Calu3 (cell line): ENCODE results near the gene ARMC2. TPM values are rescaled to one million over a fixed set of nuclear protein-coding genes. Genes with fewer than 3 reads are reported as not detected.

Source experiments
- BruUV-seq: library from RNA; stranded (reverse); fragments of 400-500 nt; replicated peaks from 2 replicates; lab custom pipeline; 2021; lab: Mats Ljungman, UMichigan
- CTCF ChIA-PET: fragments of 300-600 bp; sonication (Branson Sonifier 250); formaldehyde crosslinking; loops from one replicate; lab custom pipeline; 2022; ENCODE audit warnings: antibody characterized with exemption; lab: Charles Lee
- DNase-seq: peaks from one replicate; pipeline ENCODE4 v3.0.0; 2022
- H3K27ac Mint-ChIP-seq: one replicate; pipeline ENCODE4 v1.8.0; 2022; ENCODE audit warnings: mixed read lengths; ENCODE audit not compliant: unreplicated experiment
- H3K27me3 Mint-ChIP-seq: one replicate; pipeline ENCODE4 v1.8.0; 2022; ENCODE audit warnings: mixed read lengths; ENCODE audit not compliant: unreplicated experiment
- H3K36me3 Mint-ChIP-seq: one replicate; pipeline ENCODE4 v1.8.0; 2022; ENCODE audit warnings: mild to moderate bottlenecking, moderate library complexity, mixed read lengths; ENCODE audit not compliant: insufficient read depth, unreplicated experiment
- H3K4me1 Mint-ChIP-seq: one replicate; pipeline ENCODE4 v1.8.0; 2022; ENCODE audit warnings: mild to moderate bottlenecking, low read depth, mixed read lengths; ENCODE audit not compliant: unreplicated experiment
- H3K4me3 Mint-ChIP-seq: one replicate; pipeline ENCODE4 v1.8.0; 2022; ENCODE audit warnings: mild to moderate bottlenecking, low read depth, moderate library complexity, mixed read lengths; ENCODE audit not compliant: unreplicated experiment
- H3K9me3 Mint-ChIP-seq: one replicate; pipeline ENCODE4 v1.8.0; 2022; ENCODE audit warnings: low read depth, mixed read lengths; ENCODE audit not compliant: unreplicated experiment
- intact Hi-C: fragments of 100-400 bp; cut with micrococcal nuclease; formaldehyde crosslinking; loops from one replicate; pipeline ENCODE4 v1.10.0; 2022; ENCODE audit not compliant: unreplicated experiment
- total RNA-seq: library from RNA; stranded (reverse); gene quantifications from 2 replicates; pipeline ENCODE4 v1.2.3, GENCODE V29; 2022
- TF ChIP-seq, protein P1 (sequence below): fragments of 200-600 bp; IDR thresholded peaks from one replicate; pipeline ENCODE4 v1.8.0; 2022; ENCODE audit warnings: antibody characterized with exemption; ENCODE audit not compliant: unreplicated experiment

ARMC2 gene
- total RNA-seq, 1 experiment from 2014 or later = 7.1 TPM

DNA sequence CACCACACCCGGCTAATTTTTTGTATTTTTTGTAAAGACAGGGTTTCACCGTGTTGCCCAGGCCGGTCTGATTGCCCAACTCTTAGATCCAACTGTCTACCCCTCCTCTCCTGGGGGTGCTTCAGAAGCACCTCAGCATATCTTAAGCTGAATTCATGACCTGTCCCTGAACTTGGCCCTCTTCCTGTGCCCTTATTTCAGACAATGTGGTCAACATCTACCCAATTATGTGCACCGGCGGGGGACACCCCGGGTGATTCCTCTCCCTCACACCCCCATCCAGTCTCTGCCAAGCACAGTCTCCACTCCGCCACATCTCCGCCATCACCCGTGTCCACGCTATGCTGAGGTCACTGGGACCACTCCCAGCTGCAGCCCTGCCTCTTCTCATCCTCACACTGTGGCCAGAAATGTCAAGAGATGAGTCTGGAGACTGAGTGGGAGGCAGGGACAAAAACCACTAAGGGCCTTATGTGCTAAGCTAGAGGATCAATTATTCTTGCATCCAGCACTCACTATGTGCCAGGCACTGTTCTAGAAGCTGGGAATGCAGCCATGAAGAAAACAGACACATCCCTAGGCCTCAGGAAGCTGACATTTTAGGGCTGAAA lies 111.9 kb downstream of the ARMC2 start:
- H3K27ac Mint-ChIP-seq = no peak overlapping the region
- TF ChIP-seq, protein P1, sequence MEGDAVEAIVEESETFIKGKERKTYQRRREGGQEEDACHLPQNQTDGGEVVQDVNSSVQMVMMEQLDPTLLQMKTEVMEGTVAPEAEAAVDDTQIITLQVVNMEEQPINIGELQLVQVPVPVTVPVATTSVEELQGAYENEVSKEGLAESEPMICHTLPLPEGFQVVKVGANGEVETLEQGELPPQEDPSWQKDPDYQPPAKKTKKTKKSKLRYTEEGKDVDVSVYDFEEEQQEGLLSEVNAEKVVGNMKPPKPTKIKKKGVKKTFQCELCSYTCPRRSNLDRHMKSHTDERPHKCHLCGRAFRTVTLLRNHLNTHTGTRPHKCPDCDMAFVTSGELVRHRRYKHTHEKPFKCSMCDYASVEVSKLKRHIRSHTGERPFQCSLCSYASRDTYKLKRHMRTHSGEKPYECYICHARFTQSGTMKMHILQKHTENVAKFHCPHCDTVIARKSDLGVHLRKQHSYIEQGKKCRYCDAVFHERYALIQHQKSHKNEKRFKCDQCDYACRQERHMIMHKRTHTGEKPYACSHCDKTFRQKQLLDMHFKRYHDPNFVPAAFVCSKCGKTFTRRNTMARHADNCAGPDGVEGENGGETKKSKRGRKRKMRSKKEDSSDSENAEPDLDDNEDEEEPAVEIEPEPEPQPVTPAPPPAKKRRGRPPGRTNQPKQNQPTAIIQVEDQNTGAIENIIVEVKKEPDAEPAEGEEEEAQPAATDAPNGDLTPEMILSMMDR = no peak
- no peaks in the 10 kb centered on the region for H3K36me3 Mint-ChIP-seq
- no peaks in the 10 kb centered on the region for H3K4me1 Mint-ChIP-seq
- no peak overlapping the region for H3K4me3 Mint-ChIP-seq
- no peaks in the 10 kb centered on the region for H3K27me3 Mint-ChIP-seq
- H3K9me3 Mint-ChIP-seq = no peaks in the 10 kb centered on the region
- intact Hi-C loops = no loop called here
- no peak for DNase-seq
- CTCF ChIA-PET = no interaction called here
- BruUV-seq = no TSS peak

DNA sequence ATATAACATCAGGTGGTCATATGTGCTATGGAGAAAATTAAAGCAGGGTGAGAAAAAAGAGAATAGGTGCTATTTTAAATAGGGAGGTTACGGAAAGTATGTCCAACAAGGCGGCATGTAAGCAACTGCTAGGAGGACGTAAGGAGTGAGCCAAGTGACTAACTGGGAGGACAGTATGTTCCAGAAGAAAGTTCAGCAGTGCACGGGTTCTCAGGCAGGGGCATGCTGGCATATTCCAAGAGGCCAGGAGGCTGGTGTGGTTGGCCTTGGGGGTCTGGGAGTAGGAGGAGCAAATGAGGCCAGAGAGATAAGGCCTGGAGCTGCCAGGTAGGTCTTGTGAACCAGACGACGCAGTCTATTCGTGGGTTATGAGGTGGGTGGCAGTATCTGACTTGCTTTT lies 112.4 kb downstream of the ARMC2 start:
- Mint-ChIP-seq H3K27ac (no peak overlapping the region), H3K4me1 (no peaks in the 10 kb centered on the region), H3K27me3 (no peaks in the 10 kb centered on the region), H3K9me3 (no peaks in the 10 kb centered on the region), H3K4me3 (no peak overlapping the region), H3K36me3 (no peaks in the 10 kb centered on the region)
- TF ChIP-seq, protein P1 = no peak
- CTCF ChIA-PET = no interaction called here
- no peak for DNase-seq
- intact Hi-C loops = no loop called here
- BruUV-seq = no TSS peak

DNA sequence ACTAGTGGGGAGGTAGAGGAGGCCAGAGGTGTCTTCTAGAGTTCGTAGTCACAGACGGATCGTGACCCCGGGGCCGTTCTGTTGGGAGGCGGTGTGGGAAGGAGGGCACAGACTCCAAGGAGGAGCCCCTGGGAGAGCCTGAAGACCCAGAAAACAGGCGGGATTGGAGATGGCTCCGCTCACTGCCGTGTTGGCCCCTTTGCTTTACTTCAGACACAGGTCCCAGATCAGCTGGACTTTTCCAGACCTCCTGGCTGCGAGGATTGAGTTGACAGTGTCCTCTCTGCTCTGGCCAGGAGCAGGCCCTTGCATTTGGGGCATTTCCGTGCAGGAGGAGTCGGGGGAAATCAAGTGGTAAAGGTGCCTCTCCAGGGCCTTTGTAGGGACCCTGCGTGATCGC lies 112.9 kb downstream of the ARMC2 start:
- no TSS peak for BruUV-seq
- TF ChIP-seq, protein P1 = no peak
- no peaks in the 10 kb centered on the region for H3K9me3 Mint-ChIP-seq
- H3K27me3 Mint-ChIP-seq = no peaks in the 10 kb centered on the region
- no peak for DNase-seq
- no peak overlapping the region for H3K27ac Mint-ChIP-seq
- CTCF ChIA-PET = no interaction called here
- H3K36me3 Mint-ChIP-seq = no peaks in the 10 kb centered on the region
- no peaks in the 10 kb centered on the region for H3K4me1 Mint-ChIP-seq
- no peak overlapping the region for H3K4me3 Mint-ChIP-seq
- intact Hi-C loops = no loop called here

DNA sequence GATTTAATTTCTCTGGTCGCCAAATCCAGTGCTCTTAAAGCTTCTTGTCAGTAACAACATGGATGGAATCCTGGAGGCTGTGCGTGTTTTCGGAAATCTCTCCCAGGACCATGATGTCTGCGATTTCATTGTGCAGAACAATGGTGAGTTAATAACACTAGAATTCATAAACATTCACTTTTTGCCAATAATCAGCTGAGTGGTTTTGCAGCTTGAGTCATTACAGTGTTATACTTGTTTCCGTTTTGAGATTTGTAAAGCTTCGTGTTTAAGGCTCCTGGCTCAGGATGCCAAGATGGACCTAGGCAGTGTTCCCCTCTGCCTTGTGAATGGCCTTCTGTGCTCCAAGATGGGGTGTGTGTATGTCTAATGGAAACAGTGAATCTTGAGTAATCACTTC lies 113.8 kb downstream of the ARMC2 start:
- no peak for DNase-seq
- CTCF ChIA-PET = no interaction called here
- Mint-ChIP-seq H3K4me1 (peaks cover 7% of the 10 kb centered on the region), H3K9me3 (no peaks in the 10 kb centered on the region), H3K27ac (no peak overlapping the region), H3K27me3 (no peaks in the 10 kb centered on the region), H3K36me3 (no peaks in the 10 kb centered on the region), H3K4me3 (no peak overlapping the region)
- BruUV-seq = no TSS peak
- TF ChIP-seq, protein P1 = no peak
- intact Hi-C loops = no loop called here
